ENCODE data around the gene STAG3. TPM values are rescaled to one million over a fixed set of nuclear protein-coding genes. Genes with fewer than 3 reads are reported as not detected.

STAG3 gene
- total RNA-seq, 2 donors from 2014 or later: not detected

DNA sequence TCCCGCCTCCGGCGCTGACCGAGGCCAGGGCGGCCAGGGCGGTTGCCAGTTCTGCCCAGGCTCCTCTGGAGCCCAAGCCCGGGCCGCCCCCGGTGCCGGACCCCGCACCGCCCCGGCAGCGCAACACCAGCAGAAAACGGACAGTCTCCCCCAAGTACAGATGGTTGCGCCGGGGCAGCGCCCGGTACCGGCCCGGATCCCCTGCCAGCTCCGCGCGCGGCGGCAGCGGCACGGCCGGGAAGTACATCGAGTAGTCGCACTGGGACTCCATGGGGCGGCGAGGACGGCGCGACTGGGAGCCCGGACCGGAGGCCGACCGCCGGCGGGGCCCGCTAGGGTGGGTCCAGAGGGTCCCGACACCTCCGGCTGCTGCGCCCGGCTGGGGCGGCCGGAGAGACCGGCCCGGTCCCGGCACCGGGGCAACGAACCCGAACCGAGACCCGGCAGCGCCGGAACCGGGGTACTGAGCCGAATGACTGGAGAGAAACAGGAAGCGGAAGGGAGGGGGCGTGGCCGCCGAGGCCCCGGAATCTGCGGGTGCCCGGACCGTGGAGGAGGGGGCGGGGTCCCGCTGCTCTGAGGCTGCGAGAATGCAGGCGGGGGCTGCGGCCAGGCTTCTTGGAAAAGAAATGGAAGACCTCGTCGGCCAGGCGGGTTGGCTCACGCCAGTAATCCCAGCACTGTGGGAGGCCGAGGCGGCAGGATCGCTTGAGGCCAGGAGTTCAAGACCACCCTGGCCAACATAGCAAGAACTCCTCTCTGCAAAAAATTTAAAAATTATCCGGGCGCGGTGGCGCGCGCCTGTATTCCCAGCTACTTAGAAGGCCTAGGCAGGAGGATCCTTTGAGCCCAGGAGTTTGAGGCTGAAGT is 19.3 kb upstream of the STAG3 start, which contains the start of gene TRAPPC14:
Gene TRAPPC14 (minus strand): TSS at position 495 of the 870 bp plus-strand sequence. CDS start 224 bp downstream, at position 271.
- TF ChIP-seq, protein P1, sequence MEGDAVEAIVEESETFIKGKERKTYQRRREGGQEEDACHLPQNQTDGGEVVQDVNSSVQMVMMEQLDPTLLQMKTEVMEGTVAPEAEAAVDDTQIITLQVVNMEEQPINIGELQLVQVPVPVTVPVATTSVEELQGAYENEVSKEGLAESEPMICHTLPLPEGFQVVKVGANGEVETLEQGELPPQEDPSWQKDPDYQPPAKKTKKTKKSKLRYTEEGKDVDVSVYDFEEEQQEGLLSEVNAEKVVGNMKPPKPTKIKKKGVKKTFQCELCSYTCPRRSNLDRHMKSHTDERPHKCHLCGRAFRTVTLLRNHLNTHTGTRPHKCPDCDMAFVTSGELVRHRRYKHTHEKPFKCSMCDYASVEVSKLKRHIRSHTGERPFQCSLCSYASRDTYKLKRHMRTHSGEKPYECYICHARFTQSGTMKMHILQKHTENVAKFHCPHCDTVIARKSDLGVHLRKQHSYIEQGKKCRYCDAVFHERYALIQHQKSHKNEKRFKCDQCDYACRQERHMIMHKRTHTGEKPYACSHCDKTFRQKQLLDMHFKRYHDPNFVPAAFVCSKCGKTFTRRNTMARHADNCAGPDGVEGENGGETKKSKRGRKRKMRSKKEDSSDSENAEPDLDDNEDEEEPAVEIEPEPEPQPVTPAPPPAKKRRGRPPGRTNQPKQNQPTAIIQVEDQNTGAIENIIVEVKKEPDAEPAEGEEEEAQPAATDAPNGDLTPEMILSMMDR (IDR thresholded peaks at IDR 0.05): no peak
- Histone ChIP-seq H3K9me3 (no peaks in the 10 kb centered on the region), H3K4me3 (peak within 1 kb of the TSS; percentile 71 to 74)

DNA sequence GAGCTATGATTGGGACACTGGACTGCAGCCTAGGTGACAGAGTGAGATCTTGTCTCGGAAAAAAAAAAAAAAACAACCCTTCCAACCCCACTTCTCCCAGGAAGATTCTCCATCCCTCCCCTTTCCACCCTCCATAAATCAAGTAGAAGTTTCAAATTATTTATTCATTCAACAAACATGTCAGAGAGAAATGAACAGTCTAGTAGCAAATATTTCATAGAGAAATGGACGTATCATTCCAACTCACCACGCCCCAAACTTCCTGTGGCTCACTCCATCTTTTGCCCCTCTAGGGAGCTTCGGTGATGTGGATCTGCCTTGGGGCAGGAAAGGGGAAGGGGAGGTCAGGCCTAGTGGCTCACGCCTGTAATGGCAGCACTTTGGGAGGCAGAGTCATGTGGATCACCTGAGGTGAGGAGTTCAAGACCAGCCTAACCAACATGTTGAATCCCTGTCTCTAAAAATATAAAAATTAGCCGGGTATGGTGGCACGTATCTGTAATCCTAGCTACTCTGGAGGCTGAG is 18.6 kb upstream of the STAG3 start:
- peak overlapping the region; percentile 72 to 80 for H3K27ac ChIP-seq
- H3K36me3 ChIP-seq: peaks cover 25% of the 10 kb centered on the region
- H3K4me1 ChIP-seq: peaks cover 0 to 22% of the 10 kb centered on the region in 2 donors
- H3K4me3 ChIP-seq: peak overlapping the region; percentile 71 to 74
- no peaks in the 10 kb centered on the region for H3K9me3 ChIP-seq
- no peak for DNase-seq (ENCODE audit: low spot score)
- H3K27me3 ChIP-seq: no peaks in the 10 kb centered on the region
- TF ChIP-seq, protein P1 (IDR thresholded peaks at IDR 0.05): no peak

More for the DNA sequence above, 19.3 kb upstream of the STAG3 start, which contains the start of gene TRAPPC14:
- peak; percentile 92 for DNase-seq (ENCODE audit: low spot score)
- Histone ChIP-seq H3K4me1 (peaks cover 0 to 22% of the 10 kb centered on the region in 2 donors), H3K27me3 (no peaks in the 10 kb centered on the region), H3K36me3 (peaks cover 32% of the 10 kb centered on the region), H3K27ac (peak within 1 kb of the TSS; percentile 72 to 80)

DNA sequence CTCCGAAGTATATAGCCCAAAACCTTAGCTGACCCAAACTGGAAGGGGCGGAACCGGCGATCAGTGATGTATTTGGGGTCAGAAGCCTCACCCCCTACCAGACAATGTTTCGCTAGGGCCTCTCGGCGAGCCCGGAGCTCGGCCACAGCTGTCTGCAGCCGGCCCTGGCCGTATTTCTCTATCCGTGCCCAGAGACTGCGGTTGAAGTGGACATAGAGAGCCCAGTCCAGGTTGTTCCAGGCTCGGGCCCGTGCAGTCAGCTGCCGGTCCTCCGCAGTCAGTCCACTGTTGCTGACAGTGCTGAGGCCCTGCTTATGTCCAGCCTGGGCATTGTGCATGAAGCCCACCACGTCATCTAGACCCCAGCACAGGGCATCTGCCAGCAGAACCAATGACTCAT is 17.7 kb upstream of the STAG3 start:
- H3K4me1 ChIP-seq: peaks cover 0 to 22% of the 10 kb centered on the region in 2 donors
- TF ChIP-seq, protein P1 (IDR thresholded peaks at IDR 0.05): no peak
- H3K9me3 ChIP-seq: no peaks in the 10 kb centered on the region
- no peak for DNase-seq (ENCODE audit: low spot score)
- peaks cover 17% of the 10 kb centered on the region for H3K36me3 ChIP-seq
- no peaks in the 10 kb centered on the region for H3K27me3 ChIP-seq
- H3K27ac ChIP-seq: no peak overlapping the region
- H3K4me3 ChIP-seq: no peak overlapping the region

DNA sequence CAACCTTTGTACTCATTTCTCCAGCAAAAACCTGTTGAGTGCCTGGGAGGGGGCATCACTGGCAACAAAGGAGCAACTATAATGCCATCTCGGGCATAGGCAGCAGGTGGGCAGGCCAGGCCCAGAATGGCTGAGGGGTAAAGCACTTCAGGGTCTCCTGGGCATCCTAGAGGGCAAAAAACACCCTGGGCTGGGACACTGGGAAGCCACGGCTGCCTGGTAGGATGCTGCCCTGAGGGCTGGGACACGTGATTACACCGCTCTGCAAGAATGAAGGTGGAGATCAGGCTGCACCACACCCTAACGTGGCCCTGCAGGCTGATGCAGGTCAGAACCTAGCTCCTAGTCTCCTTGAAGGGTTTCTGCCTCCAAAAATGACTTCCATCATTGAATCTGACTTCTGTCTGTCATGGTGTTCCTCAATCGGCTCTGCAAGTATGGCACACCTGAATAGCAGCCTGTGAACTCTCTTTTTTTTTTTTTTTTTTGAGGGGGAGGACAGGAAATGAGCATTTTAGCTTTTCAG is 14.6 kb upstream of the STAG3 start:
- TF ChIP-seq, protein P1 (IDR thresholded peaks at IDR 0.05): no peak
- DNase-seq (ENCODE audit: low spot score): no peak
- no peak overlapping the region for H3K4me3 ChIP-seq
- no peaks in the 10 kb centered on the region for H3K27me3 ChIP-seq
- no peaks in the 10 kb centered on the region for H3K9me3 ChIP-seq
- H3K27ac ChIP-seq: no peak overlapping the region
- no peaks in the 10 kb centered on the region for H3K36me3 ChIP-seq
- H3K4me1 ChIP-seq: peaks cover 0 to 16% of the 10 kb centered on the region in 2 donors

DNA sequence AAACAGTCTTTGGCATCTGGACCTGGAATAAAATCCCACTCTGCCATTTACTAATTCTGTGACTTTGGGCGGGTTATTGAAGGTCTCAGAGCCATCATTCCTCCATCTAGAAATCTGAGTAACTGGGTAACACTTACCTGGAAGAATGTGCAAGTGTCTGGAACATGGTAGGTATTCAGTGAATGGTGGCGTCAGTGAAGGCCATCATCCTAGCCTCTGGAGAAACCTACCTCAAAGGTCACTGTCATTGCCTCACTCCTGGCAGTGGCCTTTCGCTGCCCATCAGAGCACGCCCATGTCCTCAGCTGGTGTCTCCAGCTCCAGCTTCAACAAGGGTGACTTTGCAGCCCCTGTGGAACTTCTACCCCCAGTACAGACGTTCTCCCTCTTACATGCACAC is 13.8 kb upstream of the STAG3 start:
- Histone ChIP-seq H3K27me3 (no peaks in the 10 kb centered on the region), H3K4me3 (no peak overlapping the region), H3K9me3 (no peaks in the 10 kb centered on the region), H3K4me1 (peaks cover 0 to 21% of the 10 kb centered on the region in 2 donors), H3K36me3 (no peaks in the 10 kb centered on the region), H3K27ac (no peak overlapping the region)
- TF ChIP-seq, protein P1 (IDR thresholded peaks at IDR 0.05): no peak
- no peak for DNase-seq (ENCODE audit: low spot score)
